Dendritic cell treated with granulocyte-macrophage colony-stimulating factor and Interleukin-4, amounts not matched to agents 40 ng/mL and 50 ng/mL, for 4 days (primary cell): Measurements from ENCODE around the gene NCBP2.
"Not testable (repeated sequence)": the region's sequence is repeated elsewhere in the genome, so short reads cannot be mapped to it uniquely, and the experiment has no call there.

Source experiments
- H3K27ac Mint-ChIP-seq: one replicate; pipeline ENCODE4 v1.8.0; 2022; ENCODE audit warnings: mild to moderate bottlenecking, mixed read lengths
- H3K27me3 Mint-ChIP-seq: one replicate; pipeline ENCODE4 v1.8.0; 2022; ENCODE audit warnings: mild to moderate bottlenecking, mixed read lengths
- H3K36me3 Mint-ChIP-seq: one replicate; pipeline ENCODE4 v1.8.0; 2022; ENCODE audit warnings: low read depth, mixed read lengths
- H3K4me1 Mint-ChIP-seq: one replicate; pipeline ENCODE4 v1.8.0; 2022; ENCODE audit warnings: low read depth, mixed read lengths
- H3K4me3 Mint-ChIP-seq: one replicate; pipeline ENCODE4 v1.8.0; 2022; ENCODE audit warnings: mild to moderate bottlenecking, moderate library complexity, mixed read lengths
- H3K9me3 Mint-ChIP-seq: one replicate; pipeline ENCODE4 v1.8.0; 2022; ENCODE audit warnings: mixed read lengths
- intact Hi-C: fragments of 100-400 bp; cut with micrococcal nuclease; formaldehyde crosslinking; loops from one replicate; pipeline ENCODE4 v1.15.0; 2022

The NCBP2 gene

GRCh38 chr3:196962930-196963630 lies 20.8 kb upstream of the NCBP2 start:
- H3K36me3 Mint-ChIP-seq: peaks cover 30% of the 10 kb centered on the region
- intact Hi-C loops: no loop called here
- H3K27me3 Mint-ChIP-seq: peaks cover 4% of the 10 kb centered on the region
- peaks cover 27% of the 10 kb centered on the region for H3K4me1 Mint-ChIP-seq
- H3K9me3 Mint-ChIP-seq: peaks cover 14% of the 10 kb centered on the region
- no peak overlapping the region for H3K4me3 Mint-ChIP-seq
- no peak overlapping the region for H3K27ac Mint-ChIP-seq

DNA sequence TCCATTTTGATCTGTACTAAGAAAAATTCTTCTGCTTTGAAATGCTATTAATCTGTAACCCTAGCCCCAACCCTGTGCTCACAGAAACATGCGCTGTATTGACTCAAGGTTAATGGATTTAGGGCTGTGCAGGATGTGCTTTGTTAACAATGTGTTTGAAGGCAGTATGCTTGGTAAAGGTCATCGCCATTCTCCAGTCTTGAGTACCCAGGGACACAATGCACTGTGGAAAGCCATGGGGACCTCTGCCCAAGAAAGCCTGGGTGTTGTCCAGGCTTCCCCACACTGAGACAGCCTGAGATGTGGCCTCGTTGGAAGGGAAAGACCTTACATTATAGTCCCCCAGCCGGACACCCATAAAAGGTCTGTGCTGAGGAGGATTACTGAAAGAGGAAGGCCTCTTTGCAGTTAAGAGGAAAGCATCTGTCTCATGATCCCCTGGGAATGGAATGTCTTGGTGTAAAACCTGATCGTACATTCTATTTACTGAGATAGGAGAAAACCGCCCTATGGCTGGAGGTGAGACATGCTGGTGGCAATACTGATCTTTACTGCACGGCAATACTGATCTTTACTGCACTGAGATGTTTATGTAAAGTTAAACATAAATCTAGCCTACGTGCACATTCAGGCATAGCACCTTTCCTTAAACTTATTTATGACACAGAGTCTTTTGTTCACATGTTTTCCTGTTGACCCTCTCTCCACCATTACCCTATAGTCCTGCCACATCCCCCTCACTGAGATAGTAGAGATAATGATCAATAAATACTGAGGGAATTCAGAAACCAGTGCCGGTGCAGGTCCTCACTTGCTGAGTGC lies 20.0 kb upstream of the NCBP2 start:
- peaks cover 14% of the 10 kb centered on the region for H3K9me3 Mint-ChIP-seq
- intact Hi-C loops: no loop called here
- peaks cover under 1% of the 10 kb centered on the region for H3K27me3 Mint-ChIP-seq
- H3K4me3 Mint-ChIP-seq: no peak overlapping the region
- peaks cover 19% of the 10 kb centered on the region for H3K4me1 Mint-ChIP-seq
- no peak overlapping the region for H3K27ac Mint-ChIP-seq
- peaks cover 26% of the 10 kb centered on the region for H3K36me3 Mint-ChIP-seq

DNA sequence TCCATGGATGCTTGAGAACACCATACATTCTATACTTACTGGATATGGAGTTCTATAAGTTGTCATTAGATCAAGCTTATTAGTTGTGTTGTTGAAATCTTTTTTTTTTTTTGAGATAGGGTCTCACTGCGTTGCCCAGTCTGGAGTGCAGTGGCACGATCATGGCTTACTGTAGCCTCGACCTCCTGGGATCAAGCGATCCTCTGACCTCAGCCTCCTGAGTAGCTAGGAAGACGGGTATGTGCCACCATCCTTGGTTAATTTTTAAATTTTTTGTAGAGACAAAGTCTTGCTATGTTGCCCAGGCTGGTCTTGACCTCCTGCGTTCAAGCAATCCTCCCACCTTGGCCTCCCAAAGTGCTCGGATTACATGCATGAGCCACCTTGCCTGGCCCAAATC lies 12.5 kb upstream of the NCBP2 start:
- intact Hi-C loops: no loop called here
- no peaks in the 10 kb centered on the region for H3K27me3 Mint-ChIP-seq
- H3K27ac Mint-ChIP-seq: no peak overlapping the region
- no peaks in the 10 kb centered on the region for H3K36me3 Mint-ChIP-seq
- no peak overlapping the region for H3K4me3 Mint-ChIP-seq
- H3K9me3 Mint-ChIP-seq: no peaks in the 10 kb centered on the region
- no peaks in the 10 kb centered on the region for H3K4me1 Mint-ChIP-seq

DNA sequence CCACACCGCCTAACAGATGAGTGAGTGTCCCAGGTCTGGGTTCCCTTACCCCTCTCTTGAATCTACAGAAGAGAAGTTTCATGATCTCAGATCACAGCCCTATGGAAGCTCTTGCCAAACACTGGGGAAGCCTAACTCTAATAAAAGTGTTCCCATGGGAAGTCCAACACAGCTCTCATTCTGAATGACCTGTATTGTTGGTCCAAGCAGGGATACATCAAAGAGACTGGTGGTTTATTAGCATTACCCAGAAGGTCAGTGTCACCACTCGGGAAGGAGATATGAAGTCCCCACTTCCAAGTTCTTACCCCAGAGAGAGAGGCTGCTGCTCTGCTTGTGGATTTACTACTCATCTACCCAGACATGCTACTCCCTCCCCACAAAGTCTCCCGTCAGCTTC lies 9.0 kb upstream of the NCBP2 start:
- peaks cover 11% of the 10 kb centered on the region for H3K4me1 Mint-ChIP-seq
- H3K27me3 Mint-ChIP-seq: no peaks in the 10 kb centered on the region
- H3K27ac Mint-ChIP-seq: no peak overlapping the region
- intact Hi-C loops: no loop called here
- no peak overlapping the region for H3K4me3 Mint-ChIP-seq
- no peaks in the 10 kb centered on the region for H3K9me3 Mint-ChIP-seq
- H3K36me3 Mint-ChIP-seq: peaks cover 22% of the 10 kb centered on the region

- Mint-ChIP-seq H3K27ac (no peak overlapping the region), H3K4me1 (peaks cover 13% of the 10 kb centered on the region), H3K9me3 (no peaks in the 10 kb centered on the region), H3K27me3 (no peaks in the 10 kb centered on the region), H3K36me3 (peaks cover 33% of the 10 kb centered on the region), H3K4me3 (no peak overlapping the region)
- intact Hi-C loops: no loop called here
These were observed 7.4 kb upstream of the NCBP2 start for GRCh38 chr3:196949750-196950149.

GRCh38 chr3:196949285-196949619 lies 6.9 kb upstream of the NCBP2 start:
- Mint-ChIP-seq H3K27me3 (no peaks in the 10 kb centered on the region), H3K36me3 (peaks cover 38% of the 10 kb centered on the region), H3K9me3 (no peaks in the 10 kb centered on the region), H3K27ac (no peak overlapping the region), H3K4me1 (peaks cover 18% of the 10 kb centered on the region), H3K4me3 (no peak overlapping the region)
- intact Hi-C loops: no loop called here

DNA sequence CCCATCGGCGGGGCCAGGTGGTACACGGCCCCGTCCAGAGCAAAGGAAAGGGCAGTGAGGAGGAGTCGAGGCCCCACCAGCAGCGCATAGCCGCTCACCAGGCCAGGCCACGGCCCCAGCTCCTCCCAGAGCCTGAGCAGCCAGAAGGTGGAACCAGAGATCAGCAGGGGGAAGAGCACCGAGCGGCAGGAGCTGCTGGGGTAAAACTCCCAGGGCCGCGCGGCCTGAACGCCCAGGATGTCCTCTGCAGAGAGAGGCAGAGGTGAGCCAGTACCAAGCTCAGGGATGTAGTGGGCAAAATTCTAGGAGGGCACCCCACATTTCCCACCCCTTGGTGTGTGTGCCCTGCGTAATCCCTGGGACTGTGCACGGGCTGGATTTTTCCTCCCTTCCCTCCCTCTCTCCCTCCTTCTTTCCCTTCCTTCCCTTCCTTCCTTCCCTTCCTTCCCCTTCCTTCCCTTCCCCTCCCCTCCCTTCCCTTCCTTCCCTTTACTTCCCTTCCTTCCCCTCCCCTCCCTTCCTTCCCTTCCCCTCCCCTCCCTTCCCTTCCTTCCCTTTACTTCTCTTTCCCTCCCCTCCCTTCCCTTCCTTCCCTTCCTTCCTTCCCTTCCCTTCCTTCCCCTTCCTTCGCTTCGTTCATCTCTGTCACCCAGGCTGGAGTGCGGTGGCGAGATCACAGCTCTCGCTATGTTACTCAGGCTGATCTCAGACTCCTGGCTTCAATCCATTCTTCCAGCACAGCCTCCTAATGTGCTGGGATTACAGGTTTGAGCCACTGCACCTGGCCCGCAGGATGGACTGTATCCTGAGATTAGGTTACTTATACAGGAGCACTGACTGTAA lies 6.3 kb upstream of the NCBP2 start:
- H3K27ac Mint-ChIP-seq: no peak overlapping the region
- peaks cover 22% of the 10 kb centered on the region for H3K4me1 Mint-ChIP-seq
- intact Hi-C loops: no loop called here
- no peaks in the 10 kb centered on the region for H3K9me3 Mint-ChIP-seq
- H3K36me3 Mint-ChIP-seq: peaks cover 39% of the 10 kb centered on the region
- no peaks in the 10 kb centered on the region for H3K27me3 Mint-ChIP-seq
- no peak overlapping the region for H3K4me3 Mint-ChIP-seq

GRCh38 chr3:196947860-196948441 lies 5.6 kb upstream of the NCBP2 start:
- H3K27me3 Mint-ChIP-seq: no peaks in the 10 kb centered on the region
- peaks cover 29% of the 10 kb centered on the region for H3K4me1 Mint-ChIP-seq
- H3K9me3 Mint-ChIP-seq: no peaks in the 10 kb centered on the region
- intact Hi-C loops: no loop called here
- peaks cover 42% of the 10 kb centered on the region for H3K36me3 Mint-ChIP-seq
- no peak overlapping the region for H3K4me3 Mint-ChIP-seq
- no peak overlapping the region for H3K27ac Mint-ChIP-seq

GRCh38 chr3:196947136-196947859 lies 5.0 kb upstream of the NCBP2 start:
- intact Hi-C loops: no loop called here
- no peaks in the 10 kb centered on the region for H3K9me3 Mint-ChIP-seq
- no peak overlapping the region for H3K4me3 Mint-ChIP-seq
- peaks cover 30% of the 10 kb centered on the region for H3K4me1 Mint-ChIP-seq
- peaks cover 48% of the 10 kb centered on the region for H3K36me3 Mint-ChIP-seq
- H3K27ac Mint-ChIP-seq: no peak overlapping the region
- no peaks in the 10 kb centered on the region for H3K27me3 Mint-ChIP-seq

DNA sequence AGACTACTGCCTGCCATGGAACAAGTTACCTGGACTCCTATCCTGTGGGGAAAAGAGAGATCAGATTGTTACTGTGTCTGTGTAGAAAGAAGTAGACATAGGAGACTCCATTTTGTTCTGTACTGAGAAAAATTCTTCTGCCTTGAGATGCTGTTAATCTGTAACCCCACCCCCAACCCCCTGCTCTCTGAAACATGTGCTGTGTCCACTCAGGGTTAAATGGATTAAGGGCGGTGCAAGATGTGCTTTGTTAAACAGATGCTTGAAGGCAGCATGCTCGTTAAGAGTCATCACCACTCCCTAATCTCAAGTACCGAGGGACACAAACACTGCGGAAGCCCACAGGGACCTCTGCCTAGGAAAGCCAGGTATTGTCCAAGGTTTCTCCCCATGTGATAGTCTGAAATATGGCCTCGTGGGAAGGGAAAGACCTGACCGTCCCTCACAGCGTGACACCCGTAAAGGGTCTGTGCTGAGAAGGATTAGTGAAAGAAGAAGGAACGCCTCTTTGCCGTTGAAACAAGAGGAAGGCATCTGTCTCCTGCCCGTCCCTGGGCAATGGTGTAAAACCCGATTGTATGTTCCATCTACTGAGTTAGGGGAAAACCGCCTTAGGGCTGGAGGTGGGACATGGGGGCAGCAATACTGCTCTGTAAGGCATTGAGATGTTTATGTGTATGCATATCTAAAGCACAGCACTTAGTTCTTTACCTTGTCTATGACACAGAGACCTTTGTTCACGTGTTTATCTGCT lies 1.9 kb upstream of the NCBP2 start:
- H3K4me3 Mint-ChIP-seq, intact Hi-C loops, H3K27me3 Mint-ChIP-seq, H3K9me3 Mint-ChIP-seq, H3K27ac Mint-ChIP-seq: not testable (repeated sequence)
- peaks cover 69% of the 10 kb centered on the region for H3K36me3 Mint-ChIP-seq
- peaks cover 57% of the 10 kb centered on the region for H3K4me1 Mint-ChIP-seq

GRCh38 chr3:196942915-196943277 lies 568 bp upstream of the NCBP2 start:
- no peaks in the 10 kb centered on the region for H3K27me3 Mint-ChIP-seq
- intact Hi-C loops: loop anchor here (1.0 to 2.0 kb wide), 2 partner anchors 26 to 76 kb away; partner anchors contain the start of genes PIGZ and SENP5
- H3K27ac Mint-ChIP-seq: peak overlapping the region; percentile 90
- no peaks in the 10 kb centered on the region for H3K9me3 Mint-ChIP-seq
- peak overlapping the region; percentile 87 for H3K4me3 Mint-ChIP-seq
- H3K4me1 Mint-ChIP-seq: peaks cover 57% of the 10 kb centered on the region
- peaks cover 81% of the 10 kb centered on the region for H3K36me3 Mint-ChIP-seq

DNA sequence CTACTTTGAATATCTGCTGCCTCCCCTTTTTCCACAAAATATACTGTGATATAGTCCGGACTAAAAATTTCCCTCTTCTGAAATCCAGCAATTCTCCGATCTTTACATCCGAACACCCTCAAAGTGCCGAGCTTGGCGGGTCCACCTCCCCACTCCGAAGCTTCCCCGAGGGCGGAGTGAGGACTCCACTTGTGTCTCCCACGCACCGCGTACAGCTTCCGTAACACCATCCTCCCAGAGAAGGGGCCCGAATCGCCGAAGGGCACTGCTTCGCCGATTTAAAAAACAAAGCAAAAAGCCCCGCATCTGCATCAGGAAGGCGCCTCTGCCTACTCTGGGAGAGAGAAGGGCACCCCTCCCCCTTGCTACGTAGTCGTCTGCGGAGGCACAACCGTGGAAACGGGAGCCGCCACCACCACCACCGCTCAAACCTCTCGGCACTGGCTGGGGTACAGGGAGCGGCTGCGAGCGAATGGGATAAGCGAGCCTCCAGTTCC lies 551 bp downstream of the NCBP2 start:
- peaks cover 81% of the 10 kb centered on the region for H3K36me3 Mint-ChIP-seq
- no peaks in the 10 kb centered on the region for H3K9me3 Mint-ChIP-seq
- peaks cover 50% of the 10 kb centered on the region for H3K4me1 Mint-ChIP-seq
- H3K27me3 Mint-ChIP-seq: no peaks in the 10 kb centered on the region
- peak overlapping the region; percentile 90 for H3K27ac Mint-ChIP-seq
- peak overlapping the region; percentile 87 for H3K4me3 Mint-ChIP-seq
- intact Hi-C loops: loop anchor here (1.0 to 2.0 kb wide), 2 partner anchors 27 to 74 kb away; partner anchors contain the start of genes PIGZ and SENP5
